Middle frontal gyrus (tissue), 1 donor: ENCODE measurements around the gene ARAP1.
A peak's percentile ranks its signal among the peaks of the same experiment; 100 is the strongest.

Source experiments
- DNase-seq: peaks from one replicate; pipeline ENCODE4 v3.0.0-alpha.2; 2015; ENCODE audit warnings: low spot score; ENCODE audit errors: extremely low spot score

The ARAP1 gene

GRCh38 chr11:72763823-72764222 lies 11.6 kb upstream of the ARAP1 start:
- no peak for DNase-seq

- no peak for DNase-seq
Measured at GRCh38 chr11:72762641-72763304, 10.6 kb upstream of the ARAP1 start.

GRCh38 chr11:72760539-72761405 lies 8.6 kb upstream of the ARAP1 start:
- no peak for DNase-seq

- DNase-seq = no peak
Measured at GRCh38 chr11:72759468-72759985, 7.3 kb upstream of the ARAP1 start.

- DNase-seq = no peak
Measured at GRCh38 chr11:72758690-72759389, 6.6 kb upstream of the ARAP1 start.

- no peak for DNase-seq
Measured at GRCh38 chr11:72758304-72758689, 6.1 kb upstream of the ARAP1 start.

GRCh38 chr11:72755713-72756285 lies 3.6 kb upstream of the ARAP1 start:
- no peak for DNase-seq

- no peak for DNase-seq
Measured at GRCh38 chr11:72754544-72755155, 2.4 kb upstream of the ARAP1 start.

- no peak for DNase-seq
Measured at GRCh38 chr11:72754149-72754543, 1.9 kb upstream of the ARAP1 start.

- no peak for DNase-seq
Measured at GRCh38 chr11:72753341-72754148, 1.3 kb upstream of the ARAP1 start.

GRCh38 chr11:72751116-72752087 lies 806 bp downstream of the ARAP1 start:
- DNase-seq = no peak

- no peak for DNase-seq
Measured at GRCh38 chr11:72750556-72751115, 1.6 kb downstream of the ARAP1 start.

- peak; percentile 20 for DNase-seq
Measured at GRCh38 chr11:72750086-72750485, 2.1 kb downstream of the ARAP1 start.

GRCh38 chr11:72747289-72747855 lies 4.8 kb downstream of the ARAP1 start:
- DNase-seq = no peak

- no peak for DNase-seq
Measured at GRCh38 chr11:72746821-72747220, 5.4 kb downstream of the ARAP1 start.

GRCh38 chr11:72745925-72746550 lies 6.2 kb downstream of the ARAP1 start:
- DNase-seq = no peak

GRCh38 chr11:72745511-72745910 lies 6.7 kb downstream of the ARAP1 start:
- DNase-seq = no peak

GRCh38 chr11:72744474-72744873 lies 7.7 kb downstream of the ARAP1 start:
- DNase-seq = no peak
